GM18873 (cell line): ENCODE data around the gene GLDC.
"Not testable (repeated sequence)": the region's sequence is repeated elsewhere in the genome, so short reads cannot be mapped to it uniquely, and the experiment has no call there.

Experiments used
- ATAC-seq: cut with Tn5 transposase; IDR thresholded peaks from one replicate; pipeline ENCODE4 v1.9.1; 2021; ENCODE audit warnings: mild to moderate bottlenecking, moderate library complexity, moderate number of reproducible peaks; ENCODE audit not compliant: unreplicated experiment, low FRiP score

Gene GLDC

DNA sequence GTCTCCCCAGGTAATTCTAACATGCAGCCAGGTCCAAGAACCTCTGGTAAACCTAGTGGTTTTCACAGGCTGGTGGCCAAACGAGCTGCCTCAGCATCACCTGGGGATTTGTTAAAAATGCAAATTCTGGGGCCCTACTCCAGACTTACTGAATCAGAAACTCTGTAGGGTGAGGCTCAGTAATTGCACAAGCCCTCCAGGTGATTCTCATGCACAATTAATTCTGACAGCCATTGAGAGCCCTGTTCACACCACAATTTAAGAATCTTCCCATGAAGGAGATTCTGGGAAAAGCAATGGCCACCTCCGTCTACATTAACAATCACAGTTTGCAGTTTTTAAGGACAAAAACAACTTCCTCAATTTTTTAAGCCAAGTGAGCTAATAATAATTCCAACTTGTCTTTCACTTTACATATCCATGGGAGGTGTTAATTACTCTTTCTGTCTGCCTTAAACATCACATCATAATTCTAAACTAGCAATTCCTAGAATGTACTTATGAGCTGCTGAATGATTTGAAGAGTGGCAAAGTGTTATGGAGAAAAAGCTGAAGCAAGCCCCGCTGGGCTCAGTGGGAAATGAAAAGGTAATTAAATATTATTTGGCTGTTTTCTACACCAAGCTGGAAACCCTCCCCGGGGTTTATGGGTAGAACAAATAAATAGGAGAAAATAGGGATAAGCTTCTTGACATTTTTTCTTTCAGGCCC, 70.0 kb downstream of the GLDC start:
- peak; percentile 71 for ATAC-seq

DNA sequence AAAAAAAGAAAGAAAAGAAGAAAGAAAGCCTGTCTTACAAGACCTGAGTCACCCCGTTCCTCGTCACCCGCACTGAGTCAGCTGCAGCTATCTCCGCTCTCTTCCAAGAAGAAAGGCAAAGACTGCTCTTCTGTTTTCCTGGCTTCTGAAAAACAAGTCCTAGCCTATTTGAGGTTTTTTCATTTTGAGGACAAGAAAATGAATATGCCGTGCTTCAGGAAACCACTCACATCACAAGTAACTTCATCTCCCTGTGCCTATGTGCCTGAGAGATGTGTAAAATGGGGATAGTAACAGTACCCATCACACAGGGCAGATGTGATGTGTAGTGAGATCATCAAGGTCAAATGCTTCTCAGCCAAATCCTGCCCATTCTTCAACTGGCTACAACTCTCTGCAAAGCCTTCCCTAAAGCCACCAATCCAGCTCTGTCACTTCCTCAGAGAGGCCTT, 78.4 kb downstream of the GLDC start:
- no peak for ATAC-seq

DNA sequence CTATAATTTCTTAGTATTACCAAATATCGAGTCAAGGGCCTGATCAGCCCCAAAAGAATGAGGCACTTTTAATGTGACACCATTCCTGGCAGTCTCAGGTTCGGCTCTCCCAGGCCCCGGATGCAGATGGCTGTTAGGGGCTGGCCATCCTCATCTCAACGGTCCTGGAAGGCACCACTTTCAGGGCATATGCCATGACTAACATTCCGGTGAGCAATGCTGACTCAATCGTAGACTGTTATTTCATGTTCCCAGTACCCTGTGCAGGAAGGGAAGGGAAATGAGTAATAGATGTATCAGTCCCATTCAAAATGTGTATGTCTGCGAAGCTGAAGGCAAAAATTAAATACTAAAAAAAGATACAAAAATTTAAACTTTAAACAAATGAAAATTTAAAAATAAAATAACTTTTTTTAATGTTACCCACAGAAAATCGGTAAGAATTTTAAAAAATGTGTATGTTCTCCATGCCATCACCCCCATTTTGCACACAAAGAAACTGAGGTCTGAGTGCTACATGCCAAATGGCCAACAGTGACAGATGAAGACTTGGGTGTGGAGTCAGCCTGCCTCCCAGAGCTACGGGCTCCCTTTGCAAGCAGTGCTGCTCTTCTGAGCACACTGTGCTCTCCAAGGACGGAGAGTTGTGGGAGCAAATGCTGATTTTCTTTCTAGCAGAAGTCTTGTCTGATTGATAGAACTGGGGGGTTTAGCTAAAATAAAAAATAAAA, 79.0 kb downstream of the GLDC start:
- ATAC-seq = peak; percentile 79

DNA sequence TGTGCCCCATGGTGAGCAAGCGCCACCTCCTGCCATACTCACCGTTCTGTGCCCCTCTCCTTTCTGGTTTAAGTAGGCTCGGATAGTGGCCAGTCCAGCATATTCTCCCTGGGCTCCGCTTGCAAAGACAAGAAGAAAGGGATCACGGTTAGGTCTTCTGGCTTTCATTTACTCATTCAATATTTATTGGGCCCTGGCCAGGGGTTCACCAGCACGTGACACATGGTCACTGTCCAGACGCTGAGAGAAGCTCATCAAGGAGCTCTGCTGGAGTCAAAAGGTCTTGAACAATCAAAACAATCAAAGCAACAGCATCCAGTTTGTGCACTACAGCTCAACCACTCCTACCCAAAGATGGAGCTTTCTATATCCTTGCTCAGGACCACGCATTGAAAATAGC, 80.2 kb downstream of the GLDC start:
- no peak for ATAC-seq

DNA sequence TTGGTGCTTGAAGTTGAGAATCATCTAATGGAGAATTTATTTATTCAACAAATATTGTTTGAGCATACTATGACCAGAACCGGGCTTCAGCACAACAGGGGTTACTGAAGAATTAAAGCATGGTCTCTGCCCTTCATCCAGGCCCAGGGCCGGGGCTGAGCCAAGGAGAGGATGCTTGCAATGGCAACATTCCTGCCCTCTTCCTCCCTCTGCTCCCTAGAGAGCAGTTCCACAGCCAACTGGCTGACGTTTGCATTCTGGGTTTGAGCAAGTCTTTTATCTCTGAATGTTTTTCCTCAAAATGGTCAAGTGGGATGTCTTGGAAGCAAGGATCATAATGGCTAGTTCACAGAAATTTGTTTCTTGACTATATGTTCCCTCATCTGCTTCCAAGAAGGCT, 80.7 kb downstream of the GLDC start:
- ATAC-seq = no peak

DNA sequence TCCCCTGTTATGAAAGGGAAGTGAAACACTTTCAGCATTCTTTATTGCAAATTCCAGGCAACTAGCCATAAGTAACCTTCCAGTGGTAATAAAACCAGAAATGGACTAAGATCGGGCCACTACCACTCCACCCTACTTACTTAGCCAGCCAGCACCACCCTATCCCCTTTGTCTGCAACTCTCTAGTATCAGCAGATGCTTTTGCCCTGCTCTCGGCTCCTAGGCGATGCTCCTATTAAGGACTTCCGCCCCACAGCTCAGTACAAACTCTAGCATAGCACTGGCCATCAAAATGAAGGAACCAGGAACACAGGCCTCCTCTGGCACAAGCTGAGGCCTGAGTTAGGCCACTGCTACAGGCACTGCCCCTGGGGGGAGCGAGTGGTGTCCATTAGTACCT, 81.2 kb downstream of the GLDC start:
- no peak for ATAC-seq

DNA sequence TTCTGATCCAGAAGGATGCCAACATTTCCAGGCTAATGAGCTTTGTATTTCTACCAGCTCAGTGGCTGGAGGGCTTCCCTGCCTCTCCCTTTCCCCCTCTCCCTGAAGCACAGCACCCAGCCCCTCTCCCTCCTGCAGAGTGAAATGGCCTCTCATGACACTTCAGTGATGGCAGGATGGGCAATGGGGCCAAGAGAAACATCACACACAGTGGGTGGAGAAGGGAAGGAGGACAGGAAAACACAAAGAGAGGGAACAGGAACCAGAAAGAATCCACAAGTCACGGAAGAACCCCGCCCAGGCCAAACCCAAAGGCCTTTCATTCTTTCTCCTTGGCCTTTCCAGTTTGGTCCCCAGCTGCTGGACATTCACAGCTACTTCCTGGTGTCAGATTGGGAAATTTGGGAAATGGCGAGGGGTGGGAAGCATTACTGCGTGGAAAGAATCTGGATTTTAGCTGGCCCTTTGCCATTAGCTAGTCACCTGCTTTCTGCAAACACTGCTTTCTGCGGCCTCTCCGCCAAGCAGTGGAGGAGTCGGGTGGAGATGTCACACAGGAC, 82.6 kb downstream of the GLDC start:
- ATAC-seq = no peak

DNA sequence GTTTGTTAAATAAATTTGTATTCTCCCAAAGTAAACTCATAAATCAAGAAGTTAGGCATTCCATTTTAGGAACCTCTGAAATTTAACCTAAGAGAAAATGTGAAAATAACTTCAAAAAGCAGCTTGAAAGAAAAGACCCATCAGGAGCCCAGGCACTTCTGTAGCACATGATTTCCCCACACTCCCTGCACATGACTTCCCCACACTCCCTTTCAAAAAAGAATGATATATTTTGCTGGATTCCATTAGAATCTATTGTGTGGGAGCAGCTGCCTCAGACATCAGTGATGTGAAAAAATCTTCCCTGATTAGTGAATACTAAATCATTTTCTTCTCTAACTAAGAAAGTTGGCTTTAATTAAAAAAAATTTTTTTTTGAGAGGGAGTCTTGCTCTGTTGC, 83.3 kb downstream of the GLDC start:
- no peak for ATAC-seq

DNA sequence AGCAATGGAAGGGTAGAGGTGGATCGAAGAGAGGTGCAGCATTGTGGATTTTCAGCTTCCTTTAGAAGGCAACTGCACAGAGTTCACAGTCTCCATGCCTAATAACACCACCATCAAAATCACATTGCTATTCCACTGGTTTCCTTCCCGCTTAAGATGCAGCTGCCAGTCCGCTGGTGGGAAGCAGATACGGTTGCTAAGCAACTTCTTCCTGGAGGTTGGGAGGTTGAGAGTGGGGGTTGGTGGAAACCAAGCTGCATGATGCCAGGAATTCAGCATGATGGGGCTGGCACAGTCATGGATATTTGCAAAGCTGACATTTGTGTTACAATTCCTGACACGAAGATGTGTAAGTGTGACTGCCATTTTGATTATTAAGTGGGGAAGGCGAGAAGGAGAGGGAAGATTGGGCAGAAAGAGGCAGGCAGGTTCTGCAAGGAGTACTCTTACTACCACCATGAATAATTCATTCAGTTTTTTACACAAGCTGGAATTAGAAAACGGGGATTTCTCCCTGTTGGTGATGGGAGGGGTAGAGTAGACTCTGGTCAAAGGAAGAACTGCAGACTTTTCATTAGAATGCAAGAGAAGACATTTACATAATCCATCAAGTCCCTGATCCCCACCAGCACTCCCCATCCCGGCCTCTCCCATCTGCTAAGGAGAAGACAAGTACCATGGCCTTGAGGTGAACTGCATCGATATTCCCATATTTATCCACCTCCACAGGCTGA, 87.5 kb downstream of the GLDC start:
- no peak for ATAC-seq

DNA sequence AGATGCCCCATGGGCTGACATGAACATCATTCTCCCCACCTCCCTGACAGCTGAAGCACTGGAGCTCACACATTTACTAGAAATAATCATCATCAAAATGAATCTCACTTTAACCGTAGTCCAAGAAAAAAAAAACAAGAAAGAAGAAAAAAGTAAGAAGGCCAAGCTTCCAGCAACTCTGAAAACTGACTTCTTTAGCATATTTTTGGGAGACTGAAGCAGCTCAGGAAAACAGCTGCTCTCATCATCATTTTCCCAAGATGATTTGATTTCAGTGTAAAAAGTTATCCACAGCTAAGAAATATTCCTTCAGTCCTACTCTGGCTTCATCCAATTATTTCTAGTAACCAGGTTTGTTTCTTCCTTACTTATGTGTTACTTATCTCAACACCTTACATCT, 91.7 kb downstream of the GLDC start:
- ATAC-seq = no peak

DNA sequence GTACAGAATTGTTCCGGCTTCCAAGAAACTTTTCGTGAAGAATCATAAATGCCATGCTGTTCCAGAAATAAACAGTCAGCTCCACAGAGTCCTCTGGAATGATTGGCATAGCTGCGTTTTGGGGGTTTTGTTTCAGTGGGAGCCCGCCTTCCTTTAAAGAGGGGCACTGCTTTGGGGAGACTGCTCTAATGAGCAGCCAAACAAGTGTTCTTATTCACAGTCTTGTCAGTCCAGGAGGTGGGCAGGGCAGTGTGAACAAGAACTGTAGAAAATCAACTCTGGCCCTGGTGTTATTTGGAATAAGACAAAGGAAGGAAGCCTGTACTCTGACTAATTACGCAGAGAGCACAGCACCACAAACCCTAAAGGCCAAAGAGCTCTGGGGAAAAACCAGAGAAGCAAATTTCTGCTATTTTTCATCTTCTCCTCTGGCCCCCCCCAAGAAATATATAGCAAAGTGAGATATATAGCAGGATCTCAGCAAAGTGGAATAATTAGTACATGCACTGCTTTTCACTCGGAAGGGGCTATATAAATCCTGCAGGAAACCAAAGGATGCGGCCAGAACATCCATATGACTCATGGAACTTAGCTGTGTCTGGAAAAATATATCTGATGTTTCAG, 92.9 kb downstream of the GLDC start:
- ATAC-seq = no peak

DNA sequence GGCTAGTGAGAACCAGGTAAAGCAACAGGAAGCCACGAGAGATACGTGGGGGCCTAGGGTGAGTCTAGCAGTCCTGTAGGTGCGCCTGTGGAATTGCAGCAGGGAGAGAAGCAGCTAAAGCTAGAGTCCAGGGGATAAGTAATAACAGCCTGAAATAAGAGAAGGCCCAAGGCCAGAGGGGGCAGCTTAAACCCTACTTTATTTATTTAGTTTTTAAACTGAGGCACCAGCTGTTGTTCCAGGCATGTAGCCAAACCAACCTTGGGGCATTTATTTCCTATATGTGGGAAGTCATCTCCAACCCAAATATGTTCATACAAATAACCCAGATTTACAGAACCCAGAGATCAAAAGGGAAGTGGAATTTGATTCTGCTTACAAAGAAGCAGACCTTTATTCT, 93.5 kb downstream of the GLDC start:
- ATAC-seq = no peak

DNA sequence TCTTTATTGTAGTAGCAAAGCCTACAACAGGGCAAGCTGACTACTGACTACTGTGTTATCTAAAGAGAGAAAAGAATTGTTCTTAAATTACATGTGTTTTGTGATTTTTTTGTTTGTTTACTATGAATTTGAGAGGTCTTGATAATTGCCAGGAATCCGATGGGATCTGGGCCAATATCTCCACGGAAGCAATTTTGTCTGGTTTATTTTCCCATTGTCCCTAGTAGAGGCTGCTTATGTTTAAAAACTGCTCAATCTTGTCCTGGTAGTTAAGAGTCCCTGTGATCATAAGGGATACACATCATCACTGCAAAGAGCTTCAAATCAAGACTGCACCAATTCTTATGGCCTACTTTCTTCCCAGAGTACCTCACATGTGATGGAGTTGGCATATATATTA, 94.4 kb downstream of the GLDC start:
- no peak for ATAC-seq

DNA sequence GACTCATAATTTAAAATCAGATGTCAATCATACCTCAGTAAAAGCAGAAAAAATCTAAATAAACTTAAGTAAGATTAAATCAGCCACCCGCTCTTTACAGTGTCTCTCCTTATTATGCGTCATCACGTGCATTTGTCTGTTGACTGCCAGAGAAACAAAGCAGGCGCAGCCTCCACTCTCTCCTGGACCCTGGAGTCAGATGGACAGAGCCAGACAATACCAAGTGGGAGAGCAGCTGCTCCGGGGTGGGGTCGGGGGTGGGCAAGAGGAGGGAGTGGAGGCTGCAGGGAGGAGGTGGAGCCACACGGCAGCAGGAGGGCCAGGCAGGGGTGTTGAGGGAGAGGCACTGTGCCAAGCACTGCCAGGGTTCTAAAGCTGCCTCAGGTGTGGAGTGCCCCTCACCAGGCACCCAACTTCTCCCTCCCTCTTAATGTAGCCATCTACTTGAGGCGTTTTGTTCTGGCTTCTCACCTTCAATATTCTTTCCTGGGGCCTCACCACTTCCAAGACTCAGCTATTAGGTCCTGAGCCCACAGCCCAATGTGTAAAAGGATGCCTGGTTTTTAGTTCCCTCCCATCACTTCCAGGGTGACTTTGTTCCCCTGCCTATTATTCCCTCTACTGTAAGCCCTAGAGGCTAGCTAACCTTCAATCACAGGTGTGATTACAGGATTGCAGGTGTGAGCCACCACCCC, 96.3 kb downstream of the GLDC start:
- no peak for ATAC-seq

DNA sequence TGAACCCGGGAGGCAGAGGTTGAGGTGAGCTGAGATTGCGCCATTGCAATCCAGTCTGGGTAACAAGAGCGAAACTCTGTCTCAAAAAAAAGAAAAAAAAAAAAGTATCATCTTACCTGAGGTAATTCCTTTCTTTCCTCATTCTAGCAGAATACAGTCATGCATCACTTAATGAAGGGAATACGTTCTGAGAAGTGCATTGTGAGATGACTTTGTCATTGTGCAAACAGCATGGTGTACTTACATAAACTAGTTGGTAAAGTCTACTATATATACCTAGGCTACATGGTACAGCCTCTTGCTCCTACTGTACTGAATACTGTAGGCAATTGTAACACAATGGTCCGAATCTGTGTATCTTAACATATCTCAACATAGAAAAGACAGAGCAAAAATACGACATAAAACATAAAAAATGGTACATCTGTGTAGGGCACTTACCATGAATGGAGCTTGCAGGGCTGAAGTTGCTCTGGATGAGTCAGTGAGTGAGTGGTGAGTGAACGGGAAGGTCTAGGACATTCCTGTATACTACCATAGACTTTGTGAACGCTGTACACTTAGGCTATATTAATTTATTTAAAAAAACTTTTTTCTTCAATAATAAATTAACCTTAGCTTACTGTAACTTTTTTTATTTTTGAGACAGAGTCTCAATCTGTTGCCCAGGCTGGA, 100.4 kb downstream of the GLDC start:
- ATAC-seq = no peak

DNA sequence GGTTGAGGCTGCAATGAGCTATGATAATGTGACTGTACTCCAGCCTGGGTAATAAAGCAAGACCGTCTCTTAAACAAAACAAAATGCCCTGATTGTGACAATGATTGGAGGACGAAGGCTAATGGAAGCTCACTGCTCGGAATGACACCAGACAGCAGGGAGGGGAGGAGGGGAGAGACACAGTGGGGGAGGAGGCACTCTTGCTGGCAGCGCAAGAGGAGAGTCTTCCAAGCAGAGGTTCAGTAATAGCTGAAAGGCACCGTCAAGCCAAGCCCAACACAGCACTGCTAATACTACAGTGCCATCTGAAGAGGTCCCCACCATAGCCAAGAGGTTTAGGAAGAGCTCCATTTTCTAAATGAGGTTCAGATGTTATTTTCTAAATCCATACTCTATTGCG, 102.3 kb downstream of the GLDC start:
- ATAC-seq = no peak

DNA sequence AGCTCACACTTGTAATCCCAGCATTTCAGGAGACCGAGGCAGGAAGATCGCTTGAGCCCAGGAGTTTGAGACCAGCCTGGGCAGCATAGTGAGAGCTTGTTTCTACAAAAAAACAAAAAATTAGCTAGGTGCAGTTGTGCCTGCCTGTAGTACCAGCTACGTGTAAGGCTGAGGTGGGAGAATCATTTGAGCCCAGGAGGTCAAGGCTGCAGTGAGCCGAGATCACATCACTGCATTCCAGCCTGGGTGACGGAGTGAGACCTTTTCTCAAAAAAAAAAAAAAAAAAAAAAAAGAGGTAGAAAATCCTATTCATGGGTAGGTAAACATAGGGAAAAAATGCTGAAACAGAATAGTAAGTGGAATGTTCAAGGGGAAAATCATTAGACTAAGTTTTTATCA, 102.9 kb downstream of the GLDC start:
- not testable (repeated sequence) for ATAC-seq

DNA sequence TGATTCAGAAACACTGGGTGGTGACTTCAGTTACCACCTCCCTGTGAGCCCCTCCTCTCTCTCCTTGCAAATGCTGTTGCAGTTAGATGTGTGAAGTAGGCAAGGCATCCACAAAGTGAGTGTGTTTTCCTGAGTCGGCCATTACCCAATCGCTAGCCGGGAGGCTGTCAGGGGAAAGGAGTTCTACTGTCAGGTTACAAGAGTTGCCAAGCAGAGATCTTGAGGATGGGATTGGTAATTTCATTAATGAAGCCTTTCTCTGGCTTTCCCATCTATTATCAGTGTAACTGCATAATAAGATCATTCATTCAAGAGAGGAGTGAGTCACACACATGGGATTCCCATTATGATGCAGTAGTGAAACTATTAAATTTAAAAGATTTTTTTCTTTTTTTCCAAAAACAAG, 106.9 kb downstream of the GLDC start:
- no peak for ATAC-seq

DNA sequence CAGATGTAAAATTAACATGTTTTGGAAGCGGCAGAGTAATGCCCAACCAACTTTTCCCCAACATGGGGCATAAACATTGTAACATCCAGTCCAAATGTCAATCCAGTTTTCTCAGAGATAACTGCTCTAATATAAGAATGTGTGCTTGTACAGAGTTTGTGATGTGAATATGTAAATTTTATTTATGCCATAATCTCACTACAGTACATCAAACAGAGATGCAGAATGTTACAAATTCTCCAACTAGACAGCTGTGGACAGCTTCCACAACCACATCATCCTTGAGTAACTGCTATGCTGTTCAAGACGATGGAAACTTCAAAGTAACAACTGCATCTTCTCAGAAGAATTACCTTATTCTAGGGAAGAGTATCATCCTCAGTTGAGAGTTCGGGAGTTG, 109.9 kb downstream of the GLDC start:
- no peak for ATAC-seq
